MG63 (cell line): ENCODE results near the gene WDR48. TPM values are rescaled to one million over a fixed set of nuclear protein-coding genes. Genes with fewer than 3 reads are reported as not detected.

ENCODE experiments used
- DNase-seq: peaks from one replicate; pipeline ENCODE4 v3.0.0-alpha.2; 2020
- H3K27me3 ChIP-seq: fragments of 250-450 bp; sonication (Bioruptor Pico); 2 replicates; pipeline ENCODE4 v1.5.1; 2020; ENCODE audit warnings: mild to moderate bottlenecking, moderate library complexity
- H3K36me3 ChIP-seq: fragments of 250-450 bp; sonication (Bioruptor Pico); 2 replicates; pipeline ENCODE4 v1.5.1; 2020; ENCODE audit warnings: mild to moderate bottlenecking, moderate library complexity
- H3K4me3 ChIP-seq: fragments of 250-450 bp; sonication (Bioruptor Pico); 2 replicates; pipeline ENCODE4 v1.5.1; 2020; ENCODE audit warnings: mild to moderate bottlenecking, moderate library complexity
- H3K9me3 ChIP-seq: fragments of 250-450 bp; sonication (Bioruptor Pico); 2 replicates; pipeline ENCODE4 v1.5.1; 2020; ENCODE audit warnings: mild to moderate bottlenecking, moderate library complexity
- total RNA-seq: library from RNA; depleted of rRNA; stranded (reverse); fragments of >200 nt; shearing (Covaris generic); gene quantifications from 2 replicates; pipeline ENCODE4 v1.2.3, GENCODE V29; 2014; ENCODE audit warnings: low replicate concordance; rRNA removed

WDR48 gene
- 9.3 and 20.7 TPM in 2 replicates for total RNA-seq

DNA sequence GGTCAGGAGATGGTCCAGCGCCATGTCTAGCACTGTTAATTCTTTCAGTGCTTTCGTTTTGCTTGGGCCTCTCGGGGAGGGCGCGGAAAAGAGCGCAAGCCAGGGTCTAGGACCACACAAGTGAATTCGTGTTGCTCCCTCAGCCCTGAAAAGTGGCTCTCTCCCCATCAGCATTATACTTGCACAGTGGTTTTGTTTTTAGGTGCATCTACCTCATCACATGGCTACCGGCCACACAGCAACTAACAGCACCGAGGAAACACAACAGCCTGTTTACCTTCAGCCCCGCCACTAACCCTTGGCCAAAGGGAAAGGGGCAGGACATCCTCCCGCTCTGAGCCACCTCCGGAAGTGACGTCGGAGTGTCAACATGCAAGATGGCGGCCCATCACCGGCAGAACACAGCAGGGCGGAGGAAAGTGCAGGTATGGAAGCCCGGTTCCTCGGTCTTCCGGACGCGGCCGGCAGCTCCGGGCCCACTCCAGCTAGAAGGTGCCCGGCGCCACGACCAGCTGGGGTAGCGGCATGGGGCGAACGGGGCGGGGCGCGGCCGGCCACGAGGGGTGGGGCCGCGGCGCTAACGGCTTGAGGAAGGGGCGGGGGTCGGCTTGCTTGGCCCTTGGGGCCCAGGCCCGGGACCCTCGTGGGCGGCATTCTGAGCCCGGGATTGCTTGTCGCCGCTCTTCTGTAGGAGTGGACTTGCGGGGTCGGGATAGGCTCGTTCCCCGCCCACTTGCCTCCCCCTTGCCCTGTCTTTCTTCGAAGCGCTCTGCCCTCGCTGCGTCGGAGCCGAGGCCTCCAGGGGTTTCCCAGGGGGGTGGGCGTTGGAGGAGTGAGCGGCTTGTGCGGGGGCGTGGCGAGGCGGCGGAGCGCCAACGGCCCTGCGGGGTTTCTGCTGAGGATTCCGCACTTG is at the start of gene WDR48, which contains the start of gene SCN11A:
Gene WDR48, plus strand, starts transcription at position 368 of the 913 bp plus-strand sequence. Its CDS starts 10 bp downstream, at position 378.
Gene SCN11A, minus strand, starts transcription at position 296 of the 913 bp plus-strand sequence. CDS start 101,582 bp downstream, outside the sequence.
- Histone ChIP-seq H3K9me3 (no peaks in the 10 kb centered on the region), H3K36me3 (no peaks in the 10 kb centered on the region), H3K27me3 (no peaks in the 10 kb centered on the region), H3K4me3 (peak within 1 kb of the TSS; percentile 75)
- peak; percentile 86 for DNase-seq

DNA sequence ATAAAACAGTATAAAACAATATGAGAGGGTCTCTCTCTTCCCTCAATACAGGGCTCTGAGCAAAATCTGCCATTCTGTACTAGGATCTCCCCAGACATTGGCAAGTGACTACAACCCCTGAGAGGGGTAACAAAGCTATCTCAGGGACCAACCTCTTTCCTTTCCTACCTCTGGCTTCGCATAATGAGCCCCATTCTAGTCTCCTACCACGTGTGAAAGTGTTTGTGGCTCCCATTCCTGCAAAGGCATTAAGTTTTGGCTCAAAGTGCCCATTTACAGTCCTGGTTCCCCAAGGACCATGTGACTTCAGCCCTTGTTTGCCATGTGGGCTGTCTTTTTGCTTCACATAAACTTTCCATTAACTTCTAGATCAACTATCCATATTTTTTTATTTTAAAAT is 46.5 kb upstream of the WDR48 start:
- Histone ChIP-seq H3K27me3 (no peaks in the 10 kb centered on the region), H3K9me3 (no peaks in the 10 kb centered on the region), H3K4me3 (no peak overlapping the region), H3K36me3 (no peaks in the 10 kb centered on the region)
- no peak for DNase-seq

DNA sequence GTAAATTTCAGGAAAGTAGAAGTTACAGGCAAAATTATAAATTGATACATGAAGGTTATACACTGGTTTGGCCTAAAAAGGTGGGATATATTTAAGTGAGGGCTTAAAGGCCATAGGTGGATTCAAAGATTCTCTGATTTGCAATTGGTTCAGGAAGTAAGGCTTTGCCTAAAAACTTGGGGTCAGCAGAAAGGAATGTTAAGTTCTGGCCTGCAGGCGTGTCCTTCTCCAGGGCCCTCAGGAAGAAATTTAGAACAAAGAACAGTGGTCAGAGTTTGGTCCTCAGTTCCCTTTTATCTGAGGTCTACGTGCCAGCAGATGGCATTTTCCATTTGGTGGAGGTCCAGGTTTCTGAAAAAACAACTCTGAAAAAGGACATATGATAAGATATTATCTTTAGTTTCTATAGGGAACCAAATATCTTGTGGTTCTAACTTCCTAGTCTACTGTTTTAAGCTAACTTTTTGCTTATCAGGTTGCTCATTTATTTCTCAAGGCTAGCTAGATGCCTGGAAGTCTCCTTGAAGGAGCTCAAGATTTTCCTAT is 40.6 kb upstream of the WDR48 start:
- no peak for DNase-seq
- Histone ChIP-seq H3K4me3 (no peak overlapping the region), H3K9me3 (no peaks in the 10 kb centered on the region), H3K36me3 (no peaks in the 10 kb centered on the region), H3K27me3 (no peaks in the 10 kb centered on the region)

DNA sequence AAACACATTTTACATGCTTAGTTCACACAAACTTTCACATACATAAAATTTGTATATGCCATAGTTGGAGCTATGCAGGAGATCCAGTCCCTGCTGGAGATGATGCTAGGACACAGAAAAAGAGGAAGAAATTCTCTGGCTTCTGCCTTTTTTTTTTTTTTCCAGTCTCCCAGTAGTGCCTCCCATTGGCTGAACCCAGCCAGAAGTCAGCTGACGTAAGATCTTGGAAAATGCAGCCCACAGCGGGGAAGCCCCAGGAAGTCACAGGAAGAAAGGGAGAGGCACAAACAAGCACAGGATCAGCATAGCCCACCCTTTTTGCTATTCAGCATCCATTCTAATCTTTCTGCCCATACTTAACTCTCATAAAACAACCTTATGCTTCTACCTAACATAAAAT is 38.5 kb upstream of the WDR48 start:
- no peaks in the 10 kb centered on the region for H3K27me3 ChIP-seq
- no peak overlapping the region for H3K4me3 ChIP-seq
- H3K9me3 ChIP-seq: no peaks in the 10 kb centered on the region
- DNase-seq: no peak
- H3K36me3 ChIP-seq: no peaks in the 10 kb centered on the region

DNA sequence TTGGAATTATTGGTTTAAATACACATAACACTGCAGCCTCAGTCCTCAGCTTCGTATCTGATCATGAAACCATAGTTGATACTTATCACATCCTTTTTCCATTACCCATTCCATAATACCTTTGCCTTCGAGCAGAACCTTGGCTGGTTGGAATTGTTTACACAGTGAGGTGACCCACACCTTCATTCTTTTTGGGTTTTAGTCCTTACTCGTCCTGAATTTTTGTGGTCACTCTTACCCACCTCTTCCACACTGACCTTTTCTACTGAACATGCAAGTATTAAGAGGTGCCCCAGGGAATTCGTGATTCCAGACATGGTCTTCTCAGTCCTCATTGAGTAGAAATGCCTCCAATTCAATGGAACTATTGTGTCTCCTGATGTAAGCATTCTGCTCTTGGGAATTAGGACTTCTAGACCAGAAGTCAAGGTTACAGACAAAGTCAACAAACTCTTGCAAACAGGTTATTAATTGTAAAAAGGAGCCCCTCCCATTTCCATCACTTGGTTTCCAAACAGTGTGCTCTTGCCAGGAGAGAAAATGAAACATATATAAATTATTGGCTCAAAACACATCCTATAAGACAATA is 37.8 kb upstream of the WDR48 start:
- no peak overlapping the region for H3K4me3 ChIP-seq
- H3K27me3 ChIP-seq: no peaks in the 10 kb centered on the region
- no peak for DNase-seq

DNA sequence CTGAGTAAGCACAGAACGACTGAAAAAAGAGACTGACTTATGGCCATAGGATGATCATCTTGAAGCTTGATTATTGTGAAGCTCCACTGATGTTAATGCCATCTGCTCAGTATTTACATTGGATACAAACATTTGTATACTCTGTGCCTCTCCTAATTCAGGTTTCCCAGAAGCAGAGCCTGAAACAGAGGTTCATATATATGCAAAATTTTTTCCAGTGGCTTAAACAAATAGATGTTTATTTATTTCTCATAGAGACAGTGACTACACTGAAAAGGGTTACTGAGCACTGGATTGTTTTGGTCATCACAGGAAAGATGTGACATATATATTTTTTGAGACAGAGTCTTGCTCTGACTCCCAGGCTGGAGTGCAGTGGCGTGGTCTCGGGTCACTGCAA is 36.4 kb upstream of the WDR48 start:
- no peak for DNase-seq
- H3K4me3 ChIP-seq: no peak overlapping the region
- no peaks in the 10 kb centered on the region for H3K27me3 ChIP-seq
- H3K36me3 ChIP-seq: no peaks in the 10 kb centered on the region
- H3K9me3 ChIP-seq: no peaks in the 10 kb centered on the region

More for the DNA sequence above, 37.8 kb upstream of the WDR48 start:
- Histone ChIP-seq H3K36me3 (no peaks in the 10 kb centered on the region), H3K9me3 (no peaks in the 10 kb centered on the region)

DNA sequence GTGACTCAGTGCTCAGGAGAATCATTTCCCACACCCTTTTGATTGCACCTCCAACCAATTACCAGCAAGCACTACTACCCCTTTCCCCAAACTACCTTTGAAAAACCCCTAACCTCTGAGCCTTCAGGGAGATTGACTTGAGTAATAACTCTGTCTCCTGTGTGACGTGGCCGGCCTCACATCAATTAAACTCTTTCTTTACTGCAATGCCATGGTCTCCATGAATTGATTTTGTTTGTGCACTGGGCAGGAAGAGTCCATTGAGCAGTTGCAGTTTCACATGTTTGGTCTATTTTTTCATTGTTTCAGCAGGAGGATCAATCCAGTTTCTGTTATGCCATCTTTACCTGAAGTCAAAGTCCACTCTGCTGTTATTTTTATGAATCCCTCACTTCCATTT is 32.5 kb upstream of the WDR48 start:
- no peak for DNase-seq
- no peaks in the 10 kb centered on the region for H3K27me3 ChIP-seq
- H3K9me3 ChIP-seq: no peaks in the 10 kb centered on the region
- no peak overlapping the region for H3K4me3 ChIP-seq
- H3K36me3 ChIP-seq: no peaks in the 10 kb centered on the region

DNA sequence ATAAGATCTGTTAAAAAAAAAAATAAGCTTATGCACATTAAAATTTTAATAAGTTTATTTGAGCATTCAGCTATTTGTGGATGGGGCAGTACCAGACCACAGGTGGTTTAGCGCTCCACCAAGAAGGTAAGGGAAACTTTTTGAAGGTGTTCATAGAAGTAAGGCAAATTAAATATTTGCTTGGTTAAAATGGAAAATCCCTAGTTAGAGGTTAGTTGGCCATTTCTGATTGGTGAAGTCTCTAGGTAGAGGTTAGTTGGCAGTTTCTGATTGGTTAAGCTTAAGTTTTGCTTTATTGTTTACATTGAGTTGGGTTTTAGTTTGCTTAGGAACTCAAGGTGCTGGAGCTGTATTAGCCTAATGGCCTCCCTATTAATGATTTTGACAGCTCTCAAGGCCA is 30.8 kb upstream of the WDR48 start:
- H3K9me3 ChIP-seq: no peaks in the 10 kb centered on the region
- DNase-seq: no peak
- H3K27me3 ChIP-seq: no peaks in the 10 kb centered on the region
- H3K4me3 ChIP-seq: no peak overlapping the region
- H3K36me3 ChIP-seq: no peaks in the 10 kb centered on the region

DNA sequence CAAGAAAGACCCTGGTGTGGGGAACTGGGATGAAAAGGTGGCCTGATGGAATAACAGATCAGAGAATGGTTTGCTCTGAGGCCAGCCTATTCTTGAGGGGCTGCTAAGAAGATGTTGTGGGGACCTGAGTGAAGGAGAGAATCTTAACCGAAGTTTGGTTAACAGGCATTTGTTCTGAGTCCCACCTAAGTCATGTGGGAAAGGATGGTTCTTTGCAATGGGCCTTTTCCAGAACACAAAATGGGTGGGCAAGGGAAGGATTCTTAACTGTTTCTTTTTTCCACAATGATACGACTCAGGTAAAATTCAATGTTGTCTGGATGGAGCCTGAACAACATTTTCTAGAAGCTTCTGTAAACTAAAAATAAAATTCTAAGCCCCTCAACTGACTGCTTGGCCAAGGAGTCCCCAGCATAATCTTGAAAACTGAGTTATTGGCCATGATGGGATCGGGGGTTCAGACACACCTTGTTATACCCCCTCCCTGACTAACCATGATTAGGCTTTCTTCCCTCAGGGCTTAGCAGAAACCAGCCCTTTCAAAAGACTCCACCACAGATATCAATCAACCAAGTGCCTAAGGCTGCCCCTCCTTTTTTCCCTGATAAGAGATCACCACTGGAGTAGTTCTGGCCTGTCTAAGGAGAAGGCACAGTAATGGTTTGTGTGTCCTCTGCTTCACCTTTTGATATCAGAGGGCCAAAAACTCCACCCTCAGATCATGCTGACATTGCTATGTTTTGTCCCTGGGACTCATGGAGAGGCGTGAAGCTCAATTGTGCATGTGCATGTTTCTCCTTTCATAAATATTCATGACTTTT is 30.1 kb upstream of the WDR48 start:
- H3K4me3 ChIP-seq: no peak overlapping the region
- H3K27me3 ChIP-seq: no peaks in the 10 kb centered on the region
- no peaks in the 10 kb centered on the region for H3K9me3 ChIP-seq
- H3K36me3 ChIP-seq: no peaks in the 10 kb centered on the region
- no peak for DNase-seq

DNA sequence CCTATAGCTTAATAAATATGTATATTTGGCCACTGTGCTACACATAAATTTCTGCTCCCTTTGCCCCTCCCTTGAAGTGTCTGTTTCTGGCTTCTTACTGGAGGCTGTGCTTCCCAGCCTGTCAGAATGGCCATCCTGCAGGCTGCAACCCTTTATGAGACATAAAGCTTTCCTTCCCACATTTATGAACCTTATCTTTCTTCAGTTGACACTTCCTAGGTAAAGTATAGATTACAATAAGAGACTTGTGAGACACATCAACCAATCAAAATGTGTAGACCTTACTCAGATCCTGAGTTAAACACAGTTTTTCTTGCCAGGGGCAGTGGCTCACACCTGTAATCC is 29.6 kb upstream of the WDR48 start:
- Histone ChIP-seq H3K4me3 (no peak overlapping the region), H3K9me3 (no peaks in the 10 kb centered on the region), H3K27me3 (no peaks in the 10 kb centered on the region), H3K36me3 (no peaks in the 10 kb centered on the region)
- DNase-seq: no peak

DNA sequence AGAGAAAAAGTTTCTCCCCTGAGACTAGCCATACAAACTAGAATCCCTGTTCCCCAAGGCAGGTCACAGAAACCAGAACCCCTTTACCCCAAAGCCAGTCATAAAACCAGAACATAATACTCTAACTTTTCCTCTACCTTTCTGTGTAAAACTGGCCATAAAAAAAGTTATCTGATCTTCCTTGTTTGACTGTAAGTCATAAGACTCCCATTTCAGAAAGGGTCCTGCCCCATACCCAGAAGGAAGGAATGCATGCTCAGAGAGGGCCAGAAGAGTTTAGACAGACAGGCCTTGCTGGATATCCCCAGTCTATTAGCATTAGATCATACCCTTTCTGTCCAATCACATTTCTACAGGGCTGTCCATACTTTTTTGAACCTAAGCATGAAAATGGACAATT is 27.3 kb upstream of the WDR48 start:
- DNase-seq: no peak
- no peaks in the 10 kb centered on the region for H3K9me3 ChIP-seq
- no peaks in the 10 kb centered on the region for H3K27me3 ChIP-seq
- H3K36me3 ChIP-seq: no peaks in the 10 kb centered on the region
- no peak overlapping the region for H3K4me3 ChIP-seq

DNA sequence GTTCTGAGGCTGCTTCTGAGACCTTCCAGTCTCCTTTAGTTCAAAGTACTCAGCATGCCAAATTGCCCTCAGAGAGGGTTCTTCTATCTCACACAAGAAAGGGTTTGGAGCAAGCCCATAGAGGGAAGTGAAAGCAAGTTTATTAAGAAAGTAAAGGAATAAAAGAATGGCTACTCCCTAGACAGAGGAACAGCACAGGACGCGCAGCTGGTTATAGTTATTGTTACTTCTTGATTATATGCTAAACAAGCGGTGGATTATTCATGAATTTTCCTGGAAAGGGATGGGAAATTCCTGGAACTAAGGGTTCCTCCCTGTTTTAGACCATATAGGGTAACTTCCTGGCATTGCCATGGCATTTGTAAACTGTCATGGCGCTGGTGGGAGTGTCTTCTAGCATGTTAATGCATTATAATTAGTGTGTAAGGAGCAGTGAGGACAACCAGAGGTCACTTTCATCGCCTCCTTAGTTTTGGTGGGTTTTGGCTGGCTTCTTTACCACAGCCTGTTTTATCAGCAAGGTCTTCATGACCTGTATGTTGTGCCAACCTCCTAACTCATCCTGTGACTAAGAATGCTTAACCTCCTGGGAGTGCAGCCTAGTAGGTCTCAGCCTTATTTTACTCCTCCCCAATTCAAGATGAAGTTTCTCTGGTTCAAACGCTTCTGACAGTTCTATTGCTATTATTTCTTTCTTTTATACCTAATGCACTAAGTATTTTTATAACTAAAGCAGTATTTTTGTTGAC is 26.4 kb upstream of the WDR48 start:
- Histone ChIP-seq H3K9me3 (no peaks in the 10 kb centered on the region), H3K4me3 (no peak overlapping the region), H3K36me3 (no peaks in the 10 kb centered on the region), H3K27me3 (no peaks in the 10 kb centered on the region)
- no peak for DNase-seq

DNA sequence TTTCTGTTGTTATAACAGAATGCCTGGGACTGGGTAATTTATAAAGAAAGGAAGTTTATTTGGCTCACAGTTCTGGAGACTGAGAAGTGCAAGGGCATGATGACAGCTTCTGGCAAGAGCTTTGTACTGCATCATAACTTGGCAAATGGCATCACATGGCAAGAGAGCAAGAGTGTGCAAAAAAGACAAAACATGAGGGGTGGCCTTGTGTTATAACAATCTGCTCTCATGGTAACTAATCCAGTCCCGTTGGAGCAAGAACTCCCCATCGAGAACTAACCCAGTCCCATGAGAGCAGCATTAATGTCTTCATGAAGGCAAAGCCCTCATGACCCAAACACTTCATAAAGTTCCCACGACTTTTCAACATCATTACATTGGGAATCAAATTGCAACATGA is 23.3 kb upstream of the WDR48 start:
- Histone ChIP-seq H3K9me3 (no peaks in the 10 kb centered on the region), H3K4me3 (no peak overlapping the region), H3K36me3 (no peaks in the 10 kb centered on the region), H3K27me3 (no peaks in the 10 kb centered on the region; the same call in 1 of the 2 replicates)
- no peak for DNase-seq

DNA sequence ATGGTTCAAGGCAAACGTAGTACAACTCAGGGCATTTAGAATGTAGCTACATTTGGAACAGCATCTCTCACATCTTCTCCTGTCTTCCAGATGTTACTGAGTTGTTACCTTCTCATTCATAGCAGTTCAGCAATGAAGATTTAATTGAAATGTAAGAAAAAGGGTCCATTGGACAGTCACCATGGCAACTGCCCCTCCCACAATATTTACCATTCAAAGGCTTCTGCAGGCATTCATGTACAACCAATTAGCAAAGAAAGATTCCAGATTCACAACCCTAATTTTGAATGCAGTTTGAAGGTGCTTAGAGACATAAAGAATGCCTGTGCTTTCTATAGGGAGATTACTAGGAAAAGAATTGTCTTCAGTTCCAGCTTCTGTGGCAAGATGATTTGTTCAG is 22.3 kb upstream of the WDR48 start:
- no peak for DNase-seq
- H3K36me3 ChIP-seq: no peaks in the 10 kb centered on the region

DNA sequence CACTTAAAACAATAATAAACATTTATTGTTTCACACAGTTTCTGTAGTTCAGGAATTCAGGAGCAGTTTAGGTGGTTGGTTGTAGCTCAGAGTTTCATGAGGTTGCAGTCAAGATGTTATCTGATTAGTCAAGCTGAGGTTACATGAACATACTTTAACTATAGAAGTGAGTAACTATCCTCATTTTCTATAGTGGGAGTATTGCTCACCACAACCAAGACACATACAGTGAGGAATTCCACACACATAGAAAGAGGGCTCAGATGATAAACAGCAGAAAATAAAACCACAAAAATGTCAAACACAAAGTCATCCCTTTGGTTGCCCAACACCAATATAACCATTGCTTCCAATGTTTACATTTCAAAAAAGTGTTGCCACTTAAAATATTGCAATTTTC is 13.7 kb upstream of the WDR48 start:
- H3K36me3 ChIP-seq: no peaks in the 10 kb centered on the region
- no peaks in the 10 kb centered on the region for H3K27me3 ChIP-seq
- no peak for DNase-seq
- H3K4me3 ChIP-seq: no peak overlapping the region
- no peaks in the 10 kb centered on the region for H3K9me3 ChIP-seq

More for the DNA sequence above, 22.3 kb upstream of the WDR48 start:
- Histone ChIP-seq H3K27me3 (no peaks in the 10 kb centered on the region; the same call in 1 of the 2 replicates), H3K9me3 (no peaks in the 10 kb centered on the region), H3K4me3 (no peak overlapping the region)

DNA sequence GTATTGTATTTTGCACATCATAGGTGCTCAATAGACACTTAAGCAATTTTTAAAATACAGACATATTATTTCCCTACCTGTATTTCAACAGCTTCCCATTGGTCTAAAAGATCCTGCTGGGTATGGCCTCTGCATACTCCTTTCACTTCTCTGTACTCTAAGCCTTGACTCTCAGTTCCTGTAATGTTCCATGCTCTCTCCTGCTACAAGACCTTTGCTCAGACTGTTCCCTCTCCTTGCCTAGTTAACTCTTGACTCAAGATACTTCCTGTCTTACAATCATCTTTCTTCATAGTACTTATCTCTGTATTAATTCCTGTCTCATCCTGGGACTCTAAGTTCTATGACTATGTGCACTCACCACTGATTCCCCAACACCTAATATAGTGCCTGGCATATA is 1.8 kb upstream of the WDR48 start:
- Histone ChIP-seq H3K4me3 (no peak overlapping the region), H3K9me3 (no peaks in the 10 kb centered on the region), H3K36me3 (no peaks in the 10 kb centered on the region), H3K27me3 (no peaks in the 10 kb centered on the region)
- DNase-seq: no peak
